Breast epithelium (tissue), 3 donors: ENCODE results near the gene DNAI2.

ENCODE experiments used
- CTCF ChIP-seq, 3 donors: fragments of 450-650 bp; IDR thresholded peaks; one replicate each; pipeline ENCODE4 v1.5.1; 2016 to 2017; ENCODE audit warnings: antibody characterized with exemption in 3 of 3, mild to moderate bottlenecking in 3 of 3, moderate library complexity in 3 of 3
- POLR2A ChIP-seq: fragments of 450-650 bp; IDR thresholded peaks from one replicate; pipeline ENCODE4 v1.6.1; 2016; ENCODE audit warnings: antibody characterized with exemption, mild to moderate bottlenecking, moderate library complexity

GRCh38 chr17:74298778-74299177 is 24.7 kb downstream of the DNAI2 start:
- TF ChIP-seq CTCF (IDR thresholded peaks at IDR 0.05) (no peak), POLR2A (no peak)
